ENCODE data around the gene C1orf174. TPM values are rescaled to one million over a fixed set of nuclear protein-coding genes. Genes with fewer than 3 reads are reported as not detected.

C1orf174 gene
- total RNA-seq, 1 experiment from 2014 or later = 22.1 TPM

GRCh38 chr1:3885611-3886010 lies 14.5 kb downstream of the C1orf174 start:
- no TSS peak for BruUV-seq (replicated peaks)
- intact Hi-C loops (cut with micrococcal nuclease; ENCODE audit: unreplicated experiment) = no loop called here
- no peak overlapping the region for H3K27ac ChIP-seq
- no peaks in the 10 kb centered on the region for H3K27me3 ChIP-seq (ENCODE audit: insufficient read depth, low read depth)
- no peak for DNase-seq
- H3K36me3 ChIP-seq (ENCODE audit: low read depth) = no peaks in the 10 kb centered on the region
- ChIA-PET POLR2A (ENCODE audit: unreplicated experiment) (no interaction called here), CTCF (no interaction called here)
- H3K9me3 ChIP-seq (ENCODE audit: insufficient read depth, low read depth) = no peaks in the 10 kb centered on the region
- H3K9me2 ChIP-seq (ENCODE audit: insufficient read depth) = no peaks in the 10 kb centered on the region
- no peaks in the 10 kb centered on the region for H4K20me1 ChIP-seq (ENCODE audit: insufficient read depth)
- no peaks in the 10 kb centered on the region for H3F3A ChIP-seq (ENCODE audit: insufficient read depth, low read depth)
- H3K4me3 ChIP-seq = no peak overlapping the region
- H3K79me2 ChIP-seq (ENCODE audit: low read depth) = no peaks in the 10 kb centered on the region
- no peak overlapping the region for H3K4me2 ChIP-seq
- no peak overlapping the region for H2AFZ ChIP-seq
- H3K4me1 ChIP-seq (replicated peaks; ENCODE audit: insufficient read depth) = no peaks in the 10 kb centered on the region
- no peak for TF ChIP-seq EZH2 (IDR thresholded peaks at IDR 0.05; ENCODE audit: low read depth)
- TF ChIP-seq, protein P1, sequence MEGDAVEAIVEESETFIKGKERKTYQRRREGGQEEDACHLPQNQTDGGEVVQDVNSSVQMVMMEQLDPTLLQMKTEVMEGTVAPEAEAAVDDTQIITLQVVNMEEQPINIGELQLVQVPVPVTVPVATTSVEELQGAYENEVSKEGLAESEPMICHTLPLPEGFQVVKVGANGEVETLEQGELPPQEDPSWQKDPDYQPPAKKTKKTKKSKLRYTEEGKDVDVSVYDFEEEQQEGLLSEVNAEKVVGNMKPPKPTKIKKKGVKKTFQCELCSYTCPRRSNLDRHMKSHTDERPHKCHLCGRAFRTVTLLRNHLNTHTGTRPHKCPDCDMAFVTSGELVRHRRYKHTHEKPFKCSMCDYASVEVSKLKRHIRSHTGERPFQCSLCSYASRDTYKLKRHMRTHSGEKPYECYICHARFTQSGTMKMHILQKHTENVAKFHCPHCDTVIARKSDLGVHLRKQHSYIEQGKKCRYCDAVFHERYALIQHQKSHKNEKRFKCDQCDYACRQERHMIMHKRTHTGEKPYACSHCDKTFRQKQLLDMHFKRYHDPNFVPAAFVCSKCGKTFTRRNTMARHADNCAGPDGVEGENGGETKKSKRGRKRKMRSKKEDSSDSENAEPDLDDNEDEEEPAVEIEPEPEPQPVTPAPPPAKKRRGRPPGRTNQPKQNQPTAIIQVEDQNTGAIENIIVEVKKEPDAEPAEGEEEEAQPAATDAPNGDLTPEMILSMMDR (conservative IDR thresholded peaks at IDR 0.05) = no peak

DNA sequence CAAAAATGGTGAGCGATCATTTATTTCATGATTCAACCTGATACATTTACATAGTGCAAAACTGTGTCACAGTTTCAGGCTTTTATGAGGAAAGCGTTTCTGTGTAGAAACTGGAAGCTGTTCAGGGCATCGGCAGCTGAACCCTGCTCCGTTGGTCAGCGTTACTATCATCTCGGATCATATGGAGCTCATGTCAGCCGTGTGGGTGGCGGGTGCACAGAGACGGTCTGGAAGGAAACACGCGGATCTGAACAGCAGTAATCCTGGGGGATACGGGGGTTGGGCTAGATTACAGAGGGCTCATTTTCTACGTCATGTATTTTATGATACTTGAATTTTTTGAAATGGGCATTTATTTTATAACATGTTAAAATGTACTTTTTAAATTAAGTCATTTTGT lies 15.1 kb downstream of the C1orf174 start:
- Histone ChIP-seq H3K36me3 (ENCODE audit: low read depth) (no peaks in the 10 kb centered on the region), H3K79me2 (ENCODE audit: low read depth) (no peaks in the 10 kb centered on the region), H3K9me3 (ENCODE audit: insufficient read depth, low read depth) (no peaks in the 10 kb centered on the region), H3K4me2 (no peak overlapping the region), H4K20me1 (ENCODE audit: insufficient read depth) (no peaks in the 10 kb centered on the region), H3K4me1 (replicated peaks; ENCODE audit: insufficient read depth) (no peaks in the 10 kb centered on the region), H3K27me3 (ENCODE audit: insufficient read depth, low read depth) (no peaks in the 10 kb centered on the region), H3K27ac (no peak overlapping the region), H3F3A (ENCODE audit: insufficient read depth, low read depth) (no peaks in the 10 kb centered on the region), H3K4me3 (no peak overlapping the region), H2AFZ (no peak overlapping the region), H3K9me2 (ENCODE audit: insufficient read depth) (no peaks in the 10 kb centered on the region)
- TF ChIP-seq, protein P1 (conservative IDR thresholded peaks at IDR 0.05) = no peak
- no peak for TF ChIP-seq EZH2 (IDR thresholded peaks at IDR 0.05; ENCODE audit: low read depth)
- CTCF ChIA-PET = no interaction called here
- DNase-seq = no peak
- intact Hi-C loops (cut with micrococcal nuclease; ENCODE audit: unreplicated experiment) = no loop called here
- POLR2A ChIA-PET (ENCODE audit: unreplicated experiment) = no interaction called here
- BruUV-seq (replicated peaks) = no TSS peak

GRCh38 chr1:3883194-3883925 lies 16.7 kb downstream of the C1orf174 start:
- Histone ChIP-seq H3F3A (ENCODE audit: insufficient read depth, low read depth) (no peaks in the 10 kb centered on the region), H3K4me3 (no peak overlapping the region), H3K27ac (no peak overlapping the region), H3K9me2 (ENCODE audit: insufficient read depth) (no peaks in the 10 kb centered on the region), H3K27me3 (ENCODE audit: insufficient read depth, low read depth) (no peaks in the 10 kb centered on the region), H3K4me1 (replicated peaks; ENCODE audit: insufficient read depth) (no peaks in the 10 kb centered on the region), H3K4me2 (no peak overlapping the region), H3K9me3 (ENCODE audit: insufficient read depth, low read depth) (no peaks in the 10 kb centered on the region), H2AFZ (no peak overlapping the region), H3K36me3 (ENCODE audit: low read depth) (no peaks in the 10 kb centered on the region), H4K20me1 (ENCODE audit: insufficient read depth) (no peaks in the 10 kb centered on the region), H3K79me2 (ENCODE audit: low read depth) (no peaks in the 10 kb centered on the region)
- CTCF ChIA-PET = no interaction called here
- no peak for DNase-seq
- intact Hi-C loops (cut with micrococcal nuclease; ENCODE audit: unreplicated experiment) = no loop called here
- no peak for TF ChIP-seq EZH2 (IDR thresholded peaks at IDR 0.05; ENCODE audit: low read depth)
- TF ChIP-seq, protein P1 (conservative IDR thresholded peaks at IDR 0.05) = no peak
- POLR2A ChIA-PET (ENCODE audit: unreplicated experiment) = no interaction called here
- BruUV-seq (replicated peaks) = no TSS peak

All from PC-9 (cell line).